Stimulated activated CD4-positive, alpha-beta T cell treated with anti-CD3 and anti-CD28 coated beads, TNF-alpha, amount 100 ng/mL, for 24 hours (primary cell): ENCODE data around the gene MYCN.
"Not testable (repeated sequence)": the region's sequence is repeated elsewhere in the genome, so short reads cannot be mapped to it uniquely, and the experiment has no call there.

Experiments
- DNase-seq, 3 experiments: peaks; one replicate each; pipeline ENCODE4 v3.0.0-alpha.2; 2020; ENCODE audit warnings: low read depth in 3 of 3

Gene MYCN

DNA sequence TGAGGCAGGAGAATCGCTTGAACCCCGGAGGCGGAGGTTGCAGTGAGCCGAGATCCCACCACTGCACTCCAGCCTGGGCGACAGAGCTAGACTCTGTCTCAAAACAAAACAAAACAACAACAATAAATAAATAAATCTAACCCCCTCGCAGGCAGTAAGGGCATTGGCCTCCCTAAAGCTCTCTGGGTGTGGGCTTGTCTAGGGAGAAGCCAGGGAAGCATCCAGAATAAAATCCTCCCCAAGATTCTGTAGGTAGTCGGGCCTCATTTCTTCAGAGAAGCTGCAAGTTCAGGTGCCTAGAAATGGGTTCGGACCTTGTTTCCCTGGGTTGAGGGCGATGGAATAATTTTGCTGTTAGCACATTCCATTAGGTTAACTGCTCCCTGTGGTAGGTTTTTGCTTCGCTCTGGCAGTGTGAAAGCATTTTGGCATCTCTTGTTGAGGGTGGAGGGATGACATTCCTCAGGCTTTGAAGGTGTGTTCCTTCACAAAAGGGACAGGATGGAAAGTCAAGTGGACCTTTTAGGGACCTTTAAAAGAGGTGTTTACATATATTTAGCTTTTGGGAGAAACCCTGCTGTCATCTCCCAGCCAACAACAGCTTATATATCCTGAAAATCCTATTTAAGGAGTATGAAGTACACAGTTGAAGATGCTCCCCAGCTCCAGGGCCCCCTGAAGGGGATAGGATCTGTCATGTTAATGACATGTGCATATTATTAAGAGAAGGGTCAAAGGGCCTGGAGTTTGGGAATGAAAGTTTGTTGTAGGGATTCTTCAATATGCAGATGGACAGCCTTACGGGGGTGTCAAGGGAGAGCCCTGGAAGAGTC, 17.7 kb downstream of the MYCN start:
- DNase-seq = no peak

DNA sequence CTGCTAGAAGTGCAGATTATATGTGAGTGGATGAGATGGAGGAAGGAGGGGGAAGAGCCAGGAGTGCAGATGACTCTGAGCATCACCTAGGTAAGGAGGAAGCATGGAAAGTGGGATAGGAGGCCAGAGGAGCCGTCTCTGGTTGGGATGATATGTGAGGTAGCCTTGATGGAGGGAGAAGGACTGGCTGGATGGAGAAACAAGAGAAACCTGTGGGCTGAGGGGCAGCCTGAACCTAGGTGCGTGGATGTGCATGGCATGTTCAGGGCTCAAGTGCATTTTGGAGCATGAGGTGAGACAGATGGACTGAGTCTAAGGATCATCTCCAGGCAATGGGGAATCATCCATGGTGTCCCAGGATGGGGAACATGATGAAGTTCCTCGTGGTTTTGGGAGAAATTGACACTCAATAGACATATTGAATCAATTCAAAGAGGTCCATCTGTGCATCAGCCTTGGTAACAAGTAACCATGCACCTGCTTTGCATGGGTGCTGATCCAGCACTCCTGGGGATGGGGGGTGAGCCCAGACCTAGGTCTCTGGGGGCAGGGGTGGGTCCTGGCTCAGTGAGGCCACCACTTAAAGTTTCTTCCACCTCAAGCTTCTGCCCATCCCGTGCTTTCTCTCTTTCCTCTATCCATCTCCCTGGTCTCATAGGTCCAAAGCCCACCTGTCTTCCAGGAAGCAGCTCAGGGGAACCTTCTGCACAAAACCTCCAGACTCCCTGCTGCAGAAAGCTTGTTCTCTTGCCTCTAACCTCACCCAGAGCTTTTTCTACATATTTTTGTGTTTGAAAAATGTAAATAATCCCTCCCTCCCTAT, 19.2 kb downstream of the MYCN start:
- no peak for DNase-seq

DNA sequence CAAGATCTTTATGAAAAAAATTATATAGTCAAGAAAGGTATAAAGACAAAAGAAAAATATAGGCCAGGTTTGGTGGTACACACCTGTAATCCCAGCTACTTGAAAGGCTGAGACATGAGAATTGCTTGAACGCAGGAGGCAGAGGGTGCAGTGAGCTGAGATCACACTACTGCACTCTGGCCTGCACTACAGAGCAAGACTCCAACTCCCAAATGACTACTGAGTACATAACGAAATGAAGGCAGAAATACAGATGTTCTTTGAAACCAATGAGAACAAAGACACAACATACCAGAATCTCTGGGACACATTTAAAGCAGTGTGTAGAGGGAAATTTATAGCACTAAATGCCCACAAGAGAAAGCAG, 19.8 kb downstream of the MYCN start:
- not testable (repeated sequence) for DNase-seq

DNA sequence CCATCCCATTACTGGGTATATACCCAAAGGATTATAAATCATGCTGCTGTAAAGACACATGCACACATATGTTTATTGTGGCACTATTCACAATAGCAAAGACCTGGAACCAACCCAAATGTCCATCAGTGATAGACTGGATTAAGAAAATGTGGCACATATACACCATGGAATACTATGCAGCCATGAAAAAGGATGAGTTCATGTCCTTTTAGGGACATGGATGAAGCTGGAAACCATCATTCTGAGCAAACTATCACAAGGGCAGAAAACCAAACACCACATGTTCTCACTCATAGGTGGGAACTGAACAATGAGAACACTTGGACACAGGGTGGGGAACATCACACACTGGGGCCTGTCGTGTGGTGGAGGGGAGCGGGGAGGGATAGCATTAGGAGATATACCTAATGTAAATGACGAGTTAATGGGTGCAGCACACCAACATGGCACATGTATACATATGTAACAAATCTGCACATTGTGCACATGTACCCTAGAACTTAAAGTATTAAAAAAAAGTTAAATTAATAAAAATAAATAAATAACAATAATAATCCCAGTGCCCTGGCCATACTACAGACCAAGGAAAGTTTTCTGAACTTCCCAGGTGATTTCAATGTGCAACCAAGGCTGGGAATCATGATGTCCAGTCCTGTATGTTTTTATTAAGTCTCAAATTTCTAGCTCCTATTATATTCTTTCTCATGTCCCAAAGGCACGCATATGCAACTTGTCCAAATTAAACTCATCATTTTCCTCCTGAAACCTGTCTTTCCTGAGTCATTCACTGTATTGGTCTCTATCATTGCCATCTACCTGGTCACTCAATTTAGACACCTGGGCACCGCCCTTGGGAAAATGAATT, 23.0 kb downstream of the MYCN start:
- not testable (repeated sequence) for DNase-seq

DNA sequence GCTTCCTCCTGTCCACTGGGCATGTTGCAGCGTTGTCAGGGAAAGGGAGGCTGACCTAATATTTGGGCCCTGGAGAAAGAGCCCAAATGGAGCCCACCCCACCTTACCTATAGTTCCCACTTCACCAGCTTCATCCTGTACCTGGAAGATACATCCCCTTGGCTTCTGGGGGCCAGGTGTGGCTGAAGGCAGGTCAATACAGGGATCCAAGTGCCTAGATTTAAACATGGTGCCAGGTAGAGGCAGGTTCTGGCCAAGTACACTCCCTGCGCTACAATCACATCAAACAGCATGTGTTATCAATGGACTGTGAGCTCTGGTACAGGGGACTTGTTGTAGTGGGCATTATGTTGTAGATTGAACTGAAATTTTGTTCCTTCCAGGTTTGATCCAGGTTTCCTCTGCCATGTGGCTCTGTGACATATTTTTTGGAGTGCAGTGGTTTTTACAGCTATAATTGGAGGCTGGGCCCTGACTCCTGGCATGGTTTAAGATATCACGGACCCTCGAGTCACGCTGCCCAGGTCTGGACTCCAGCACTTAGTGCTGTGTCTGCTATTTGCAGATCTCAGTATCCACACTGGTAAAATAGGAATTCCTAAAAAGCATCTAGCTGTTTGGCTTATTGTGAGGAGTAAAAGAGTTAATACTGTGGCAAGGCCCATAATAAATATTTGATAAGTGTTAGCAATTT, 23.8 kb downstream of the MYCN start:
- no peak for DNase-seq

DNA sequence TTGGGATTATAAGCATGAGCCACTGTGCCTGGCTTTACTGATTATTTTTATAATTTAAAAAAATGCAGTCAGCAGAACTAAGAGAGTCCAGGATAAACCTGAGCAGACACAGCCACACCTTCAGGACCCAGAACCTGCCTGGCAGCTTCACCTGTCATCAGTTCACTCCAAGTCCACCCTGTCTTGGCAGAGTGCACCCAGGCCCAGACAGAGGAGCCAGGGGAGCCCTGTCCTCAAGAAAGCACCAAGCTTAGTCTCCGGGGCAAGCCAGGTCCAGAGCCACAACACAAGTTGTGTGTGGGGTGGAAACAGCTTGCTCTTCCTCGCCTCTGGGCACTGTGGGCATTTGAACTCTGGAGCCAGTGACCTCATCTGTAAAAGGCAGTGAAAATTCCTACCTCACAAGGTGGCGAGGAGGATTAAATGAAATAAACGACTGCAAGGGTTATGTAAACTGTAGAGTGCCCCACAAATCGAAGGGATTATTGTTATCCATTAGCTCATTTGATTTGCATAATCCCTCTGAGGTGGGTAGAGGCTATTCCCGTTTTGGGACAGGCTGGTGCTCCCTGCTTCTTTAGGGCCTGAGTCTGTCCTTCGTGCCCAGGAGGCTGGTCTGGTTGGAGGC, 24.7 kb downstream of the MYCN start:
- no peak for DNase-seq

DNA sequence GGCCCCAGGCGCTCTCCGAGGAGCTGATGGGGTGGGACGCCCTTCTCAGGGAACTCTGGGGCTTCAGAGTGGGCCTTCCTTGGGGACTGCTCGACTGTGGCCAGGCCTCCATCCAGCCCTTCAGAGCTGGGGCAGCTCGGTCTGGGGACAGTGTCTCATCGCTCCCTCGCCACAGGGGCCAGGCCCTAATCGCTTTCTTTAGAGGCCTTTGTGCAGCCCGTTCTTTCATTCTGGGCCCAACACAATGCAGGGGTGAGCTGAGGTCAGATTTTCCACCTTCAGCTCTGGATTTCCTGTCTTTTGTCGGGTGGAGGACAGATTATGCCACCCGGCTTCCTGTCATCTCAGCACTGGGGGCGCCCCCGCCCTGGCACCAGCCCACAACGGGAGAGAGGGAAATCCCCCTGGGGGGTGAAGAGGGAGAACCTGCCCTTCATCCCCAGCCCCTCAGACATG, 25.2 kb downstream of the MYCN start:
- DNase-seq = peak; percentile 5 to 63 (median 39)

DNA sequence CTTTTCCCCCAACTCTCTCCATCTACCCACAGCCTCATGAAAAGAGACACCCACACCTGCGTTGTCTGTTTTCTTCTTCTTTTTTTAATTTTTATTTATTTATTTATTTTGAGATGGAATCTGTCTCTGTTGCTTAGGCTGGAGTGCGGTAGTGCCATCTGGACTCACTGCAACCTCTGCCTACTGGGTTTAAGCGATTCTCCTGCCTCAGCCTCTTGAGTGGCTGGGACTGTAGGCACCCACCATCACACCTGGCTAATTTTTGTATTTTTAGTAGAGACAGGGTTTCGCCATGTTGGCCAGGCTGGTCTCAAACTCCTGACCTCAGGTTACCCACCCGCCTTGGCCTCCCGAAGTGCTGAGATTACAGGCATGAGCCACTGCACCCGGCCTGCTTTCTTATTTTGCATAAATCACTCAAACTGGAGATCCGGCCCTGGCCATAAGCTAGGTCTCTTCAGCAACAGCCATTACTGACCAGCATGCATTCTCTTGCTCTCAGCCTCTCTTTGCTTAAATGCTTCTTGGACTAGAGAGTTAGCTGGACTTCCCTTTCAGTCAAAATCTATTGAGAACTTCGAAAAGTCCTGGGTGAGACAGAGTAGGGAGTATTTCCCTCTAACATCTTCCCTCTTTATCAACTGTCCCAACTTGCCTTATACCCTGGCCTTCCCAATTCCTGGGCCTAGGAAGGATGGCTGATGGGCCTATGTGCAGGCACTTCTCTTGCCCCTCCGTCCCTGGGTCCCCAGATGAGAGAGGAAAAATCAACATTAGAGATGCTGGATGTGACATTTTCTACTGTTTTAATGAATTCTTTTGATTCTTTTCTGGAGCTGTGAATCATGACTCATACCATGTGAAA, 27.3 kb downstream of the MYCN start:
- no peak for DNase-seq

DNA sequence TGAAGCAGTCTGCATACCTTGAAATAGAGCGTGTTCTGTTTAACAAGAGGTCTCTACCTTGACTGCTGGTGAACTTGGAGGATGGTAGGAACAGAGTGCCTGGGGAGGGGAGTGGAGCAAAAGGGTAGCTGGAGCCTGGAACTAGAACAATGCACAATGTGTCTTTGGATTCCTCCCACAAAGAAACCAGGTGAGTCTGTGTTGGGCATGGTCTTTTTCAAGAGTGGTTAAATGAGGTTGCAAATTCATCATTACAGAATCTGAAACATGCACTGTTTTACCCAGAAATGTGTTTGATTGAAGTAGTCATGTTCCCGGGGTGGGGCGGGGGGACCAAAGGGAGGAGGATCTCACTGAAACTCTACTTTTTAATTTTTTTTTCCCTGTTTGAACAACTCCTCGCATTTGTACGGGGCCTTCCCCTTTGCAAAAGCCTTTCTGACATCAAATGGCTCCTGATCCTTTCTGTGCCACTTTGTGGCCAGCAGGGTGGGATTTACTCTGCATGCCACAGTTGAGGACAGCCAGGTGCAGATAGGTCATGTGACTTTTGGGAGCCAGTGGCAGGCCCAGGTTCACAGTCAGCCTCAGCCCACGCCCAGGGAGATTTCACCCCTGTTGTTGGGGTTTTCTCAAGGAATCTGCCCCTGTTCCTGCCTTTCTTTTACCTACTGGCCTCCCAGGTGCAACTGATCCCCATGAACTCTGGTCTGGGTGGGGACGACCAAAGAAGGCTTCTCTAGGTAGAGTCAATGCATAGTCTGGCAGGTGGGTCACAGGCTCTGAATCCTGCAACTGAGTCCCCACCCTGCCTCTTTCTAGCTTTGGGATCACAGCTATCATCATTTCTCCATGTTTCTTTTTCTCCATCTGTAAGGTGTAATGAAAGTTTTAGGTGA, 28.2 kb downstream of the MYCN start:
- peak in 2 of 3 experiments; percentile 6 to 60 for DNase-seq

DNA sequence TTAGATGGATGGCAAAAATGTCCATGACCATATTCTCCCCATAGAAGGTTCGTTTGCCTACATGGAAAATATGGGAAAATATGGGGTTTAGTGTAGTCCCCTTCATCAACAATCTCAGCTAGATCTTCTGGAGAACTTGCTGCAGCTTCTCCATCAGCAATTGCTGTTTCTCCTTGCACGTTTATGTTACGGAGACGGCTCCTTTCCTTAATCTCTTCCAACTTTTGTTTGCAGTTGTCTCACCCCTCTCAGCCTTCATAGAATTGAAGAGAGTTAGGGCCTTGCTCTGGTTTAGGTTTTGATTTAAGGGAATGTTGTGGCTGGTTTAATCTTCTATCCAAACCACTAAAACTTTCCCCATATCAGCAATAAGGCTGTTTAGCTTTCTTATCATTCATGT, 28.9 kb downstream of the MYCN start:
- DNase-seq = no peak

DNA sequence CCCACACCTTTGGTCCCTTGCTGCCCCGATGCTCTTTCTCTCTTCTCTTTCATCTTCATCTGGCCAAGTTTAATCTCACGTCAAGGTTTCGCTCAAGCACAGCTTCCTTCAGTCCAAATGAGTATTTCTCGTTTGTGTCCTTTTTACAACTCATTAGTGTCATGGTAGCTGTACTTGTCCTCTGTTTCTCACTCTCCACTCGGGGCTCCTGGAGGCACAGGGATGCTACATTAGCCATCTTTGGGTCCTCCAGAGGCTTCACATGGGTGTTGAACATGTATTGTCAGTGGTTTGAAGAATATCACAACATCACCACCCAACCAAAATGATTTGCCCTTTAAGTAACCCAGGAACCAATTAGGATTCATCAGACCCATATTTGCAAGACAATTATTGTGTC, 30.4 kb downstream of the MYCN start:
- DNase-seq = no peak

DNA sequence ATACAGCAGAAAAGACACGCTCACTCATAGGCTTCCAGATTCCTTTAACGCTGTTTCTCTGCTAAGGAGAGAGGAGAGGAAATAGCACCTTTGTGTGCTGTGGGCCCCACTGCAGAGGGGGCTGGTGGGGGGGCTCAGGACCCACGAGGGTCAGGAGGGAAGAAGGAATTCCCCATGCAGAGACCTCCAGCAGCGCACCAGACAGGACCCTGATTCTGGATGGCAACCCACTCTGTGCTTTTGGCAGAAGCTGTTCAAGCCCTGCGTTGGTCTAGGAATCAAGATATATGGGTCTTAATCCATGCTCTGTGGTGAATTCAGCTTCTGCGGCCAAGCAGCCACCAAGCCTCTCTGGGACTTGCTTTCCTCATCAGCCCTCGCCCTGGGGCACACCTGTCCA, 31.0 kb downstream of the MYCN start:
- DNase-seq = no peak

DNA sequence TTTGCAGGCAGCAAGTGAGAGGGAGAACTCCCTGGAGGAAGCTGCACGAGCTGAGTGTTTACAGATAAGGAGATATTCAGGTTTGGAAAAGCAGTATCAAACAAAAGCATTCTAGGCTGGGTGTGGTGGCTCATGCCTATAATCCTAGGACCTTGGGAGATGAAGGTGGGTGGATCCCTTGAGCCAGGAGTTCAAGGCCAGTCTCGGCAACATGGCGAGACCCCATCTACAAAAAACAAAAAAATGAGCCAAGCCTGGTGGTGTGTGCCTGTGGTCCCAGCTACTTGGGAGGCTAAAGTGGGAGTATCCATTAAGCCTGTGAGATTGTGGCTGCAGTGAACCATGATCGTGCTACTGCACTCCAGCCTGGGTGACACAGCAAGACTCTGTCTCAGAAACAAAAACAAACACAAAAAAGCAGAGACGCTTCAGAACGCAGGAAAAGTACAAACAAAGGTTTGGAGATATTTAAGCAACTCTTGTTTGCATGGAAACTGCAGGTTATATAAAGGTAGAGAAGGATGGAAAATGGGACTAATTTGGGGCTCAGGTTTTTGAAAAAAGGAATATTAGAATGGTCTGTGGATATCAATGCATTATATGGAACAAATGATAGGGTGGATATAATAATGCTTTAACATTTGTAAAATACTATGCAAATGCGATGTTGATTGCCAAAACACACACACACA, 31.6 kb downstream of the MYCN start:
- DNase-seq = no peak

DNA sequence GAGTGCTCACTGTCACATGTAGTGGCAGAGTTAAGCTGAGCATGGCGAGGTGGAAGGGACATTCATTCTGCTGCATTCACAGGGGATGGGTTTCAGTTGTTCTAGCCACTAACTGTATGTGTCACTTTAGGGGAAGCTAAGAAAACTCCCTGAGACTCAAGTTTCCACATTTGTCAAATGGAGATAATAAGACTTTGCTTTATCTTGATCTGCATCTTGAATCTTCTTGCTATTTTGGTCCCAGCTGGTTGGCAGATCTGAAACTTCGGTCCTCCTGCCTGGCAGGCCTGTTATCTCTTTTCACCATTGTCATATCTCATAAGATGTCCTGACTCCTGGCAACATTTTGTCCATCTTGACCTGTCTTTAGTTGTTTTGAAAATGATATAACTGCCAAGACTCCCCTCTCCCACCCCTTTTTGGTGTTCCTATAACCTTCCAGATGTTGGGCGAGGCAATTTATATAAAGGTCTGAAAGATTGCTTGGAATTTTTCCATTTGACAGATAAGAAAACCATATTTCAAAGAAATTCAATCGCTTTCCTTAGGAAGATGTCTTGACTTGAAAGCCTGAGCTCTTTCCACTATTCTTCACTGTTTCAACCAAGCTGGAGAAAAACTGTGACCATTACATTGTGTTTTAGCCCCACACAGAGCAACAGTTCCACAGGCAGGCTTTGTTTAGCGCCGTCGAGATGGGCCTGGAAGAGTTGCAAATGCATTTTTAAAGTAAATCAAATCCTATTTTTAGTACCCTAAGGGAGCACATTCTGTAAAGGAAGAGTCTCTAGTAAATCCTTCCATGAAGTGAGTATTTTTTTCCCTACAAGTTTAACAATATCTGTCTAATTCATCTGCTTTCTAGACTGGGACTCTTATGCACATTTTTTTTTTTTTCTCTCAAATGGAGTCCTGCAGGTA, 33.4 kb downstream of the MYCN start:
- DNase-seq = no peak

DNA sequence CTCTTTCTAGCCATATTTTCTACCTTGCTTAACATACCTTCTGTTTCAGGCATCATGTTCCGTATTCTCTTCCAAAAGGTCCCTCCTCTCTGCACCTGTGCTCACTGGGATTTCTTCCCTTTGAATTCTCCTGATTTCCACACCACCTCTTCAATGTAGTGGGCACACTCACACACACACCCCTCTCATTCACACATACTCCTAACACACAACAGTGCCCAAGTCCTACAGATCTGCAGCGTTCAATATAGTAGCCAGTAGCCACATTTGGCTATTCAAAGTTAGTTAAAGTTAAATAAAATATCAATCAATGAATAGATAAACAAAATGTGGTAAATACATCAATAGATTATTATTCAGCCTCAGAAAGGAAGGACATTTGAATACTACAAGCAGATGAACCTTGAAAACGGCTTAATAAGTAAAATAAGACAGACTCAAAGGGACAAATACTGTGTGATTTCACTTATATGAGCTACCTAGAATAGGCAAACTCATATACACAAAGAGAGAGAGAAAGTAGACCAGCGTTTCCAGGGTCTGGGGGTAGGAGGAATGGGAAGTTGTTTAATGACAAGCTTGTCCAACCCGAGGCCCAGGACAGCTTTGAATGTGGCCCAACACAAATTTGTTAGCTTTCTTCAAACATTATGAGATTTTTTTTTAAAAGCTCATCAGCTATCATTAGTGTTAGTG, 34.4 kb downstream of the MYCN start:
- DNase-seq = no peak

DNA sequence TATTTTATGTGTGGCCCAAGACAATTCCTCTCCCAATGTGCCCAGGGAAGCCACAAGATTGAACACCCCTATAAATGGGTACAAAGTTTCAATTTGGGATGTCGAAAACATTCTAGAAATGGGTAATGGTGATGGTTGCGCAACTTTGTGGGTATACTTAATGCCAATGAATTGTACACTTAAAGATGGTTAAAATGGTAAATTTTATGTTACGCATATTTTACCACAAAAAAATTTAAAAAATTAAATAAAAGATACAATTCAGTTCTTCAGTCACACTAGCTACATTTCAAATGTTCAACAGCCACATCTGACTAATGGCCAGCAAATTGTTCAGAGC, 34.9 kb downstream of the MYCN start:
- DNase-seq = no peak

DNA sequence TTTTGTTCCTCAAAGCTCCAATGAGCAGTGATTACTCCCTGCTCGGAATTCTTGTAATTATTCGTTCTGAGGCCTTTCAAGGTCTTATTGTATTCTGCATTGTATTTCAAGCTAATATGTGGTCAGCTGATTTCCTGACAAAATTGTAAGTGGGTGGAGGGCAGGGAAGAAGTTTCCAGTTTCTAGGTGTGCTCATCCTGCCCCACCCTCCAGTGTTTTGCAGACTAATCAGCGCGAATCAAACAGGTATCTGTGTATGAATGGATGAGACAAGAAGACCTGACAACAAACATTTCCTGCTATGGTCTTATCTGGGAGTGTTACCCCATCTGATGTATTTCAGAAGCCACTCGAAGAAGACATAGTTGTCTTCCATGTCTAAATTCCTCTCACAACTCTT, 35.3 kb downstream of the MYCN start:
- DNase-seq = no peak
